ENCODE data around the gene ACADVL. TPM values are rescaled to one million over a fixed set of nuclear protein-coding genes. Genes with fewer than 3 reads are reported as not detected.
A peak's percentile ranks its signal among the peaks of the same experiment; 100 is the strongest.

Gene ACADVL
- total RNA-seq, 6 experiments from 2014 or later = 640 to 1,849 (median 1,071) TPM

- DNase-seq = peak in 1 of 3 donors; percentile 62
- peak in 1 of 4 donors; percentile 7 for ATAC-seq
- no peak for TF ChIP-seq POLR2A (IDR thresholded peaks at IDR 0.05)
- intact Hi-C loops (cut with DNase I) = no loop called here
- Histone ChIP-seq H3K36me3 (peaks cover 0 to 4% (median 0%) of the 10 kb centered on the region in 4 donors), H3K27ac (peak overlapping the region in 2 of 3 donors; percentile 44 to 96), H3K9me3 (no peaks in the 10 kb centered on the region), H3K4me3 (peak overlapping the region; percentile 64 to 73 (median 66)), H3K27me3 (no peaks in the 10 kb centered on the region), H3K4me1 (peaks cover 0 to 44% (median 9%) of the 10 kb centered on the region in 4 donors)
- 13% methylated on average over 23 of the region's 26 CpGs for WGBS (ENCODE audit: insufficient coverage, low coverage, low lambda C conversion rate, missing lambda C conversion rate)
Observed at GRCh38 chr17:7262935-7263800, 43.4 kb downstream of the ACADVL start.

GRCh38 chr17:7263801-7264078 is 44.0 kb downstream of the ACADVL start:
- H3K36me3 ChIP-seq = peaks cover 0 to 4% (median 0%) of the 10 kb centered on the region in 4 donors
- DNase-seq (no peak), ATAC-seq (no peak)
- no peak overlapping the region for H3K4me3 ChIP-seq
- intact Hi-C loops (cut with DNase I) = no loop called here
- peak overlapping the region in 1 of 3 donors; percentile 96 for H3K27ac ChIP-seq
- no peaks in the 10 kb centered on the region for H3K9me3 ChIP-seq
- H3K27me3 ChIP-seq = no peaks in the 10 kb centered on the region
- TF ChIP-seq CTCF (IDR thresholded peaks at IDR 0.05) (no peak), POLR2A (IDR thresholded peaks at IDR 0.05) (no peak)
- 53% methylated on average over 2 of the region's 4 CpGs for WGBS (ENCODE audit: insufficient coverage, low coverage, low lambda C conversion rate, missing lambda C conversion rate)
- peaks cover 0 to 38% (median 6%) of the 10 kb centered on the region in 4 donors for H3K4me1 ChIP-seq

- Histone ChIP-seq H3K27me3 (no peaks in the 10 kb centered on the region), H3K27ac (no peak overlapping the region), H3K36me3 (no peaks in the 10 kb centered on the region), H3K4me3 (no peak overlapping the region), H3K9me3 (no peaks in the 10 kb centered on the region), H3K4me1 (peaks cover 0 to 18% (median 5%) of the 10 kb centered on the region in 4 donors)
- DNase-seq (no peak), ATAC-seq (no peak)
- WGBS (ENCODE audit: insufficient coverage, low coverage, low lambda C conversion rate, missing lambda C conversion rate) = 5% methylated on average over 1 of the region's 1 CpG
- TF ChIP-seq POLR2A (IDR thresholded peaks at IDR 0.05) (no peak), CTCF (IDR thresholded peaks at IDR 0.05) (no peak)
- intact Hi-C loops (cut with DNase I) = no loop called here
Observed at GRCh38 chr17:7266784-7267183, 47.0 kb downstream of the ACADVL start.

MicroRNA genes within 50 kb of the gene (microRNA counts, 767-probe panel; counts per million panel counts)
- microRNA hsa-miR-324-3p = 237 counts per million
- microRNA hsa-miR-324-5p = 237 counts per million

Small RNA genes within 50 kb of the gene (microRNA-seq; reads per million reads assigned to microRNA genes)
- 896 to 1,135 reads per million in 2 donors for gene MIR324

Small RNA genes within 50 kb of the gene (small RNA-seq; reads per million reads assigned to genes)
- gene AC120057.4 = 0 reads per million in 2 experiments
- gene MIR324 = 1.4 to 3.1 reads per million in 2 experiments
- gene RF00019 = 0 reads per million in 2 experiments

Other genes with a start within 250 kb of the ACADVL start
- gene ALOX12, start 223.9 kb upstream of the ACADVL start, total RNA-seq = under 1 TPM in 2 of 6 experiments, not detected in 4; 0.17 to 0.27 TPM
- gene RNASEK, start 207.3 kb upstream of the ACADVL start, total RNA-seq = 100 to 1,000 TPM in 3 of 6 experiments, 10 to 100 TPM in 3; 72.5 to 141 (median 108) TPM
- gene BCL6B, start 196.9 kb upstream of the ACADVL start, total RNA-seq = 1 to 10 TPM in 5 of 6 experiments, under 1 TPM in 1; 0.71 to 3.5 (median 1.5) TPM
- 10 to 100 TPM; 14.7 to 66.4 (median 39.5) TPM for gene SLC16A13, start 183.9 kb upstream of the ACADVL start, total RNA-seq
- gene SLC16A11, start 175.8 kb upstream of the ACADVL start, total RNA-seq = 10 to 100 TPM in 1 of 6 experiments, 1 to 10 TPM in 4, under 1 TPM in 1; 0.84 to 10.2 (median 2.4) TPM
- 1 to 10 TPM in 4 of 6 experiments, under 1 TPM in 2; 0.77 to 2.6 (median 1.5) TPM for gene CLEC10A, start 139.7 kb upstream of the ACADVL start, total RNA-seq
- 100 to 1,000 TPM; 412 to 553 (median 461) TPM for gene ASGR2, start 105.1 kb upstream of the ACADVL start, total RNA-seq
- 100 to 1,000 TPM; 399 to 624 (median 417) TPM for gene ASGR1, start 40.6 kb upstream of the ACADVL start, total RNA-seq
- 1 to 10 TPM; 3.0 to 6.4 (median 4.1) TPM for gene DLG4, start 102 bp upstream of the ACADVL start, total RNA-seq
- gene DVL2, start 14.6 kb downstream of the ACADVL start, total RNA-seq = 10 to 100 TPM in 4 of 6 experiments, 1 to 10 TPM in 2; 9.6 to 13.5 (median 12.8) TPM
- 10 to 100 TPM; 16.0 to 24.3 (median 18.2) TPM for gene PHF23, start 19.5 kb downstream of the ACADVL start, total RNA-seq
- 100 to 1,000 TPM; 238 to 330 (median 244) TPM for gene GABARAP, start 22.5 kb downstream of the ACADVL start, total RNA-seq
- gene CTDNEP1, start 31.8 kb downstream of the ACADVL start, total RNA-seq = 10 to 100 TPM; 25.9 to 34.6 (median 31.9) TPM
- gene ELP5, start 32.3 kb downstream of the ACADVL start, total RNA-seq = 10 to 100 TPM; 14.2 to 29.6 (median 22.9) TPM
- 100 to 1,000 TPM in 1 of 6 experiments, 10 to 100 TPM in 4, 1 to 10 TPM in 1; 9.6 to 114 (median 23.3) TPM for gene CLDN7, start 42.5 kb downstream of the ACADVL start, total RNA-seq
- 1 to 10 TPM in 4 of 6 experiments, under 1 TPM in 2; 0.66 to 2.1 (median 1.4) TPM for gene SLC2A4, start 61.8 kb downstream of the ACADVL start, total RNA-seq
- 1 to 10 TPM in 2 of 6 experiments, under 1 TPM in 4; 0.27 to 1.7 (median 0.90) TPM for gene YBX2, start 74.7 kb downstream of the ACADVL start, total RNA-seq
- gene EIF5A, start 87.7 kb downstream of the ACADVL start, total RNA-seq = 100 to 1,000 TPM; 222 to 299 (median 238) TPM
- 10 to 100 TPM; 22.0 to 48.1 (median 23.2) TPM for gene GPS2, start 95.4 kb downstream of the ACADVL start, total RNA-seq
- gene NEURL4, start 109.4 kb downstream of the ACADVL start, total RNA-seq = 10 to 100 TPM in 4 of 6 experiments, 1 to 10 TPM in 2; 4.2 to 22.1 (median 10.8) TPM
- gene ACAP1, start 116.6 kb downstream of the ACADVL start, total RNA-seq = 1 to 10 TPM; 1.6 to 6.8 (median 2.7) TPM
- gene KCTD11, start 132.2 kb downstream of the ACADVL start, total RNA-seq = 1 to 10 TPM; 2.2 to 4.4 (median 2.9) TPM
- not detected for gene TMEM95, start 135.2 kb downstream of the ACADVL start, total RNA-seq
- gene TNK1, start 161.2 kb downstream of the ACADVL start, total RNA-seq = 1 to 10 TPM; 2.9 to 5.1 (median 4.0) TPM
- 1 to 10 TPM; 5.5 to 8.9 (median 6.4) TPM for gene PLSCR3, start 174.6 kb downstream of the ACADVL start, total RNA-seq
- 10 to 100 TPM; 56.4 to 95.4 (median 68.9) TPM for gene TMEM256, start 184.2 kb downstream of the ACADVL start, total RNA-seq
- 1 to 10 TPM; 1.3 to 5.3 (median 3.0) TPM for gene NLGN2, start 187.9 kb downstream of the ACADVL start, total RNA-seq
- not detected for gene SPEM1, start 200.4 kb downstream of the ACADVL start, total RNA-seq
- gene SPEM2, start 205.7 kb downstream of the ACADVL start, total RNA-seq = not detected
- not detected for gene SPEM3, start 208.9 kb downstream of the ACADVL start, total RNA-seq
- gene TMEM102, start 215.5 kb downstream of the ACADVL start, total RNA-seq = 1 to 10 TPM; 2.3 to 8.4 (median 4.0) TPM
- gene FGF11, start 219.6 kb downstream of the ACADVL start, total RNA-seq = under 1 TPM in 5 of 6 experiments, not detected in 1; 0.37 to 0.84 (median 0.68) TPM
- gene CHRNB1, start 225.1 kb downstream of the ACADVL start, total RNA-seq = 10 to 100 TPM in 2 of 6 experiments, 1 to 10 TPM in 4; 6.0 to 12.3 (median 8.2) TPM

All from right lobe of liver (tissue), 6 donors.